Neural progenitor cell (in vitro differentiated cells): ENCODE measurements around the gene INIP. TPM values are rescaled to one million over a fixed set of nuclear protein-coding genes. Genes with fewer than 3 reads are reported as not detected.

ENCODE experiments used
- DNase-seq: peaks from one replicate; pipeline ENCODE4 v3.0.0-alpha.2; 2016; ENCODE audit warnings: low spot score
- H2AFZ ChIP-seq: fragments of 200-600 bp; sonication (generic); replicated peaks from 2 replicates; pipeline ENCODE4 v1.6.1; 2016; ENCODE audit warnings: antibody characterized with exemption
- H3F3A ChIP-seq: fragments of 200-600 bp; sonication (generic); 2 replicates; pipeline ENCODE4 v1.6.1; 2016; ENCODE audit warnings: antibody characterized with exemption, low read depth
- H3K27ac ChIP-seq: fragments of 200-600 bp; sonication (generic); 2 replicates; pipeline ENCODE4 v1.5.1; 2016; ENCODE audit warnings: mild to moderate bottlenecking
- H3K27me3 ChIP-seq: fragments of 200-600 bp; sonication (generic); 2 replicates; pipeline ENCODE4 v1.6.1; 2016; ENCODE audit warnings: mild to moderate bottlenecking, moderate library complexity
- H3K36me3 ChIP-seq: fragments of 200-600 bp; sonication (generic); 2 replicates; pipeline ENCODE4 v1.5.1; 2016
- H3K4me1 ChIP-seq: fragments of 200-600 bp; sonication (generic); 2 replicates; pipeline ENCODE4 v1.6.1; 2016; ENCODE audit warnings: mixed run types
- H3K4me2 ChIP-seq: fragments of 200-600 bp; sonication (generic); 2 replicates; pipeline ENCODE4 v1.6.1; 2016
- H3K4me3 ChIP-seq: fragments of 200-600 bp; sonication (generic); 2 replicates; pipeline ENCODE4 v1.5.1; 2016
- H3K79me2 ChIP-seq: fragments of 200-600 bp; sonication (generic); 2 replicates; pipeline ENCODE4 v1.6.1; 2016; ENCODE audit warnings: low read depth
- H3K9ac ChIP-seq: fragments of 200-600 bp; sonication (generic); 2 replicates; pipeline ENCODE4 v1.6.1; 2016
- H3K9me3 ChIP-seq: fragments of 200-600 bp; sonication (generic); 2 replicates; pipeline ENCODE4 v1.5.1; 2016; ENCODE audit warnings: low read depth
- H4K20me1 ChIP-seq: fragments of 200-600 bp; sonication (generic); 2 replicates; pipeline ENCODE4 v1.6.1; 2016; ENCODE audit warnings: low read depth
- H3K27ac Mint-ChIP-seq: 3 replicates; pipeline ENCODE4 v1.8.0; 2021; ENCODE audit warnings: mixed read lengths
- H3K27me3 Mint-ChIP-seq: 2 replicates; pipeline ENCODE4 v1.8.0; 2022; ENCODE audit warnings: low read depth, mild to moderate bottlenecking, inconsistent platforms, moderate library complexity, mixed read lengths; ENCODE audit not compliant: insufficient read depth
- H3K36me3 Mint-ChIP-seq: 3 replicates; pipeline ENCODE4 v1.8.0; 2021; ENCODE audit warnings: mixed read lengths
- H3K4me1 Mint-ChIP-seq: 3 replicates; pipeline ENCODE4 v1.8.0; 2021; ENCODE audit warnings: mixed read lengths
- H3K4me3 Mint-ChIP-seq: 3 replicates; pipeline ENCODE4 v1.8.0; 2021; ENCODE audit warnings: mild to moderate bottlenecking, moderate library complexity, mixed read lengths
- H3K9me3 Mint-ChIP-seq: 3 replicates; pipeline ENCODE4 v1.8.0; 2020; ENCODE audit warnings: mixed read lengths
- CTCF ChIP-seq: fragments of 200-600 bp; sonication (generic); IDR thresholded peaks from 2 replicates; pipeline ENCODE4 v1.5.1; 2017; ENCODE audit warnings: antibody characterized with exemption, mild to moderate bottlenecking
- EZH2 ChIP-seq: fragments of 200-600 bp; sonication (generic); IDR thresholded peaks from 2 replicates; pipeline ENCODE4 v1.6.1; 2017; ENCODE audit warnings: antibody characterized with exemption, mild to moderate bottlenecking, moderate library complexity
- EZH2phosphoT487 ChIP-seq: fragments of 200-600 bp; sonication (generic); IDR thresholded peaks from 2 replicates; pipeline ENCODE4 v1.6.1; 2017; ENCODE audit warnings: antibody characterized with exemption
- total RNA-seq: library from RNA; depleted of rRNA; stranded (reverse); fragments of >200 nt; gene quantifications from 2 replicates; pipeline ENCODE4 v1.2.3, GENCODE V29; 2015; ENCODE audit warnings: low replicate concordance

INIP gene
- total RNA-seq, 1 donor from 2014 or later = 39.7 TPM

- Histone ChIP-seq H3K27ac (no peak overlapping the region), H3K9me3 (no peaks in the 10 kb centered on the region), H3K36me3 (peaks cover 19% of the 10 kb centered on the region), H3F3A (peaks cover under 1% of the 10 kb centered on the region), H3K9ac (no peak overlapping the region), H4K20me1 (no peaks in the 10 kb centered on the region), H3K4me1 (no peaks in the 10 kb centered on the region), H2AFZ (no peak overlapping the region), H3K27me3 (no peaks in the 10 kb centered on the region), H3K4me2 (no peak overlapping the region), H3K4me3 (no peak overlapping the region), H3K79me2 (peaks cover 7% of the 10 kb centered on the region)
- H3K27me3 Mint-ChIP-seq = no peaks in the 10 kb centered on the region
- H3K4me1 Mint-ChIP-seq = no peaks in the 10 kb centered on the region
- H3K9me3 Mint-ChIP-seq = peaks cover 20% of the 10 kb centered on the region
- peaks cover 55% of the 10 kb centered on the region for H3K36me3 Mint-ChIP-seq
- DNase-seq = no peak
- TF ChIP-seq EZH2 (no peak), EZH2phosphoT487 (no peak), CTCF (no peak)
- H3K4me3 Mint-ChIP-seq = no peak overlapping the region
- H3K27ac Mint-ChIP-seq = no peak overlapping the region
Measured at GRCh38 chr9:112647596-112647995, 70.3 kb downstream of the INIP start.

DNA sequence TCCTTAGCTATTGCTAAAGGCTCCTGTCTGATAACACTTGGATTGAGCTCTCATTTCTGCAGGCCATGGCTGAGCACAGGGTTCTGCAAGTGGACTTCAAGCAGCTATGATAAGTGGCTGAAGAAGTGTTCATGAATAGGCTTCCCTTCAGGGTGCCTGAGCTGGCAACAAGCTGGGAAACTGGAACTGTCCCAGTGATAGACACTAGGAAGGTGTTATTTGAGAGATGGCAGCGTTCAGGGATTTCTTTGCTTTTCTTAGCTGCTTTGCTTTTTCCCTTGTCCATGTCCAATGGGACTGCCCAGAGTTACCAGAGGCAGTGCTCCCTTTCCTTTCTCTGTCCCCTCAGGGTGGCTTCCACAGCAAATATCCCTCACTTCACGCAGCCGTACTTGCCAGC, 75.8 kb downstream of the INIP start:
- no peak overlapping the region for H2AFZ ChIP-seq
- peaks cover 5% of the 10 kb centered on the region for H3K4me1 ChIP-seq
- H3K4me3 ChIP-seq = no peak overlapping the region
- no peak overlapping the region for H3K4me3 Mint-ChIP-seq
- H3K27ac Mint-ChIP-seq = no peak overlapping the region
- TF ChIP-seq CTCF (no peak), EZH2 (no peak), EZH2phosphoT487 (no peak)
- H3K9me3 Mint-ChIP-seq = peaks cover 28% of the 10 kb centered on the region
- H3K9me3 ChIP-seq = no peaks in the 10 kb centered on the region
- no peaks in the 10 kb centered on the region for H3K27me3 ChIP-seq
- H3K27ac ChIP-seq = no peak overlapping the region
- H3K4me2 ChIP-seq = no peak overlapping the region
- no peaks in the 10 kb centered on the region for H3F3A ChIP-seq
- no peak overlapping the region for H3K9ac ChIP-seq
- H3K36me3 ChIP-seq = peaks cover 5% of the 10 kb centered on the region
- peaks cover 2% of the 10 kb centered on the region for H4K20me1 ChIP-seq
- no peak for DNase-seq
- no peaks in the 10 kb centered on the region for H3K4me1 Mint-ChIP-seq
- peaks cover 2% of the 10 kb centered on the region for H3K27me3 Mint-ChIP-seq
- peaks cover 49% of the 10 kb centered on the region for H3K36me3 Mint-ChIP-seq
- H3K79me2 ChIP-seq = peaks cover 19% of the 10 kb centered on the region

DNA sequence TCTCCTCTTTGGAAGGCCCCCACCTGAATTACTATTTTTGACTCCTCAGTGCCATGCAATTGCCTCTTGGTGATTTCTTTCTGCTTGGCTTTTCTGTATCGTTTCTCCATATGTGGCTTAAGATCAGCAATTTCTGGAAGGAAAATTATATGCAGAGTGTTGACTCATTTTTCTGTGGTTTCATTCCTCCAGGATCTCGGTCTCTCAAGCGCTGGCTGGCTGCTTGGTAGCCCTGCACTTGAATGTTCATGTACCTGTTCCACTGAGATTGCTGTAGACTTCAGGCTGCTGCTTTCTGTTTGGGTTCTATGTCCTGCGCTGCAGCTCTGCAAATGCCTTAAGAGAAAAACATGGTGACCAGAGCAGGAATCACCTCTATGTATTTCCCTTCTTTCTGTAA, 77.6 kb downstream of the INIP start:
- Histone ChIP-seq H3K36me3 (peaks cover 5% of the 10 kb centered on the region), H2AFZ (no peak overlapping the region), H3F3A (no peaks in the 10 kb centered on the region), H3K9ac (no peak overlapping the region), H3K4me3 (no peak overlapping the region), H3K27me3 (no peaks in the 10 kb centered on the region), H3K79me2 (peaks cover 34% of the 10 kb centered on the region), H3K4me1 (peaks cover 5% of the 10 kb centered on the region), H3K27ac (no peak overlapping the region), H4K20me1 (peaks cover 2% of the 10 kb centered on the region), H3K4me2 (no peak overlapping the region), H3K9me3 (no peaks in the 10 kb centered on the region)
- DNase-seq = no peak
- Mint-ChIP-seq H3K36me3 (peaks cover 33% of the 10 kb centered on the region), H3K4me1 (no peaks in the 10 kb centered on the region), H3K27me3 (peaks cover 2% of the 10 kb centered on the region), H3K27ac (no peak overlapping the region), H3K9me3 (peaks cover 24% of the 10 kb centered on the region), H3K4me3 (no peak overlapping the region)
- no peak for TF ChIP-seq EZH2
- no peak for TF ChIP-seq EZH2phosphoT487
- no peak for TF ChIP-seq CTCF

Other genes starting within 250 kb of the INIP start
- 29.8 and 31.4 TPM in 2 replicates for gene KIAA1958, start 231.3 kb downstream of the INIP start, total RNA-seq
- gene SNX30, start 32.6 kb upstream of the INIP start, total RNA-seq = 18.7 and 19.9 TPM in 2 replicates
- not detected in 2 replicates for gene SLC46A2, start 172.8 kb upstream of the INIP start, total RNA-seq